GOT3 (cell line): ENCODE results near the gene MEX3A.
"Not testable (repeated sequence)": the region's sequence is repeated elsewhere in the genome, so short reads cannot be mapped to it uniquely, and the experiment has no call there.

ENCODE experiments used
- DNase-seq: peaks from one replicate; lab custom pipeline; 2025; ENCODE audit warnings: mixed read lengths; lab: John Stamatoyannopoulos, UW

MEX3A gene

GRCh38 chr1:156054500-156055280 is 27.6 kb downstream of the MEX3A start, which contains the start of gene LAMTOR2:
LAMTOR2 (plus strand) TSS chr1:156054782; CDS start chr1:156054890, 108 bp downstream.
- DNase-seq, result peak; percentile 90

- DNase-seq, result peak; percentile 62
These were observed 28.3 kb downstream of the MEX3A start, which contains the start of gene UBQLN4 for GRCh38 chr1:156053768-156054499. UBQLN4 (minus strand) TSS chr1:156053798; CDS start chr1:156053701, 97 bp downstream.

- no peak for DNase-seq
These were observed 29.1 kb downstream of the MEX3A start for GRCh38 chr1:156052862-156053767.

GRCh38 chr1:156051011-156051725 is 31.1 kb downstream of the MEX3A start:
- no peak for DNase-seq

GRCh38 chr1:156050376-156050775 is 31.9 kb downstream of the MEX3A start:
- DNase-seq, result no peak

GRCh38 chr1:156048663-156049258 is 33.5 kb downstream of the MEX3A start:
- DNase-seq, result no peak

- no peak for DNase-seq
These were observed 37.2 kb downstream of the MEX3A start for GRCh38 chr1:156045076-156045475.

GRCh38 chr1:156042828-156043227 is 39.4 kb downstream of the MEX3A start:
- no peak for DNase-seq

- not testable (repeated sequence) for DNase-seq
These were observed 47.3 kb downstream of the MEX3A start for GRCh38 chr1:156034991-156035390.

- DNase-seq, result no peak
These were observed 49.3 kb downstream of the MEX3A start for GRCh38 chr1:156033011-156033410.

- DNase-seq, result no peak
These were observed 55.7 kb downstream of the MEX3A start for GRCh38 chr1:156026588-156026987.

GRCh38 chr1:156025876-156026275 is 56.4 kb downstream of the MEX3A start:
- DNase-seq, result no peak

GRCh38 chr1:156024801-156025200 is 57.5 kb downstream of the MEX3A start:
- no peak for DNase-seq
